HEK293 (cell line): Measurements from ENCODE around the gene RAB40C.

Experiments
- HOXA7 ChIP-seq: sonication (generic); formaldehyde crosslinking; IDR thresholded peaks from 2 replicates; pipeline ENCODE4 v1.8.1; 2022; ENCODE audit warnings: missing genetic modification reagents, borderline replicate concordance
- TCF7L2 ChIP-seq: IDR thresholded peaks from 2 replicates; pipeline ENCODE4 v1.6.1; 2011; ENCODE audit warnings: low read depth, mild to moderate bottlenecking, inconsistent platforms, low read length, moderate library complexity, borderline replicate concordance
- WT1 ChIP-seq: fragments of 450-650 bp; formaldehyde crosslinking; IDR thresholded peaks from 2 replicates; pipeline ENCODE4 v1.5.1; 2016; ENCODE audit warnings: missing biosample characterization, missing genetic modification characterization
- YY1 ChIP-seq: fragments of 450-650 bp; formaldehyde crosslinking; IDR thresholded peaks from 2 replicates; pipeline ENCODE4 v1.5.1; 2018; ENCODE audit warnings: missing biosample characterization, missing genetic modification characterization
- ZBTB21 ChIP-seq: fragments of 450-650 bp; formaldehyde crosslinking; IDR thresholded peaks from 2 replicates; pipeline ENCODE4 v1.5.1; 2017; ENCODE audit warnings: missing biosample characterization, missing genetic modification characterization
- ZNF394 ChIP-seq: fragments of 450-650 bp; formaldehyde crosslinking; IDR thresholded peaks from 2 replicates; pipeline ENCODE4 v1.5.1; 2016; ENCODE audit warnings: missing biosample characterization, missing genetic modification characterization, mild to moderate bottlenecking, moderate library complexity, borderline replicate concordance
- ZNF585B ChIP-seq: fragments of 450-650 bp; formaldehyde crosslinking; IDR thresholded peaks from 2 replicates; pipeline ENCODE4 v1.5.1; 2016; ENCODE audit warnings: missing biosample characterization, missing genetic modification characterization
- ZNF596 ChIP-seq: fragments of 450-650 bp; IDR thresholded peaks from 2 replicates; pipeline ENCODE4 v1.5.0; 2018; ENCODE audit warnings: missing biosample characterization, mild to moderate bottlenecking, missing genetic modification characterization, moderate library complexity
- ZNF623 ChIP-seq: fragments of 450-650 bp; formaldehyde crosslinking; IDR thresholded peaks from 2 replicates; pipeline ENCODE4 v1.5.1; 2016; ENCODE audit warnings: missing biosample characterization, missing genetic modification characterization
- ZNF768 ChIP-seq: fragments of 450-650 bp; formaldehyde crosslinking; IDR thresholded peaks from 2 replicates; pipeline ENCODE4 v1.5.1; 2018; ENCODE audit warnings: missing biosample characterization, mild to moderate bottlenecking, missing genetic modification characterization
- TF ChIP-seq, protein P1 (sequence below): fragments of 450-650 bp; formaldehyde crosslinking; IDR thresholded peaks from 2 replicates; pipeline ENCODE4 v1.5.1; 2016; ENCODE audit warnings: missing biosample characterization, missing genetic modification characterization
- TF ChIP-seq, protein P2 (sequence below): sonication (generic); formaldehyde crosslinking; IDR thresholded peaks from 2 replicates; pipeline ENCODE4 v1.8.1; 2022; ENCODE audit warnings: mild to moderate bottlenecking, moderate library complexity, missing genetic modification reagents
- TF ChIP-seq, protein P3 (sequence below): fragments of 450-650 bp; formaldehyde crosslinking; IDR thresholded peaks from 2 replicates; pipeline ENCODE4 v1.5.1; 2016; ENCODE audit warnings: missing biosample characterization, missing genetic modification characterization
- TF ChIP-seq, protein P4 (sequence below): fragments of 450-650 bp; formaldehyde crosslinking; IDR thresholded peaks from 2 replicates; pipeline ENCODE4 v1.5.1; 2016; ENCODE audit warnings: missing biosample characterization, missing genetic modification characterization

DNA sequence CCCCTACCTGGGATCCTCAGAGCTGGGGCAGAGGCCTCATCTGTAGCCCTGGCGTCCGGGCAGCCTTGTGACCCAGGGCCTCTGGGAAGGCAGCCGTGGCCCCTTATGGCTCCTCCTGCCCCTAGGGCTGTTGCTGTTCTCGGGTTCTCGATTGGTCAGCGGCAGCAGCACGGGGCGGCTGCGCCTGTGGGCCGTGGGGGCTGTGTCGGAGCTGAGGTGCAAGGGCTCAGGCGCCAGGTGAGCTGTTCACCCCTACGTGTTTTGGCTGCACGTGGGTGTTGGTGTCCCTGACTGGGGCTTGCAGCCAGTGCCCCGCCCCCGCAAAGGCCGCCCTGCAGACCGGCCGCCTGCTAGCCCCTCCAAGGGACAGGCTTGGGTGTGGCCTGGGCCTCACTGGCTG lies 72.2 kb downstream of the RAB40C start:
- TF ChIP-seq, protein P1, sequence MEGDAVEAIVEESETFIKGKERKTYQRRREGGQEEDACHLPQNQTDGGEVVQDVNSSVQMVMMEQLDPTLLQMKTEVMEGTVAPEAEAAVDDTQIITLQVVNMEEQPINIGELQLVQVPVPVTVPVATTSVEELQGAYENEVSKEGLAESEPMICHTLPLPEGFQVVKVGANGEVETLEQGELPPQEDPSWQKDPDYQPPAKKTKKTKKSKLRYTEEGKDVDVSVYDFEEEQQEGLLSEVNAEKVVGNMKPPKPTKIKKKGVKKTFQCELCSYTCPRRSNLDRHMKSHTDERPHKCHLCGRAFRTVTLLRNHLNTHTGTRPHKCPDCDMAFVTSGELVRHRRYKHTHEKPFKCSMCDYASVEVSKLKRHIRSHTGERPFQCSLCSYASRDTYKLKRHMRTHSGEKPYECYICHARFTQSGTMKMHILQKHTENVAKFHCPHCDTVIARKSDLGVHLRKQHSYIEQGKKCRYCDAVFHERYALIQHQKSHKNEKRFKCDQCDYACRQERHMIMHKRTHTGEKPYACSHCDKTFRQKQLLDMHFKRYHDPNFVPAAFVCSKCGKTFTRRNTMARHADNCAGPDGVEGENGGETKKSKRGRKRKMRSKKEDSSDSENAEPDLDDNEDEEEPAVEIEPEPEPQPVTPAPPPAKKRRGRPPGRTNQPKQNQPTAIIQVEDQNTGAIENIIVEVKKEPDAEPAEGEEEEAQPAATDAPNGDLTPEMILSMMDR, result no peak
- TF ChIP-seq, protein P2, sequence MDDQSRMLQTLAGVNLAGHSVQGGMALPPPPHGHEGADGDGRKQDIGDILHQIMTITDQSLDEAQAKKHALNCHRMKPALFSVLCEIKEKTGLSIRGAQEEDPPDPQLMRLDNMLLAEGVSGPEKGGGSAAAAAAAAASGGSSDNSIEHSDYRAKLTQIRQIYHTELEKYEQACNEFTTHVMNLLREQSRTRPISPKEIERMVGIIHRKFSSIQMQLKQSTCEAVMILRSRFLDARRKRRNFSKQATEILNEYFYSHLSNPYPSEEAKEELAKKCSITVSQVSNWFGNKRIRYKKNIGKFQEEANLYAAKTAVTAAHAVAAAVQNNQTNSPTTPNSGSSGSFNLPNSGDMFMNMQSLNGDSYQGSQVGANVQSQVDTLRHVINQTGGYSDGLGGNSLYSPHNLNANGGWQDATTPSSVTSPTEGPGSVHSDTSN (CRISPR knock-in tag), result no peak
- TF ChIP-seq HOXA7 (CRISPR knock-in tag), result no peak
- TF ChIP-seq ZBTB21 (tag by site-specific recombination), result no peak
- no peak for TF ChIP-seq ZNF585B (tag by site-specific recombination)
- TF ChIP-seq YY1 (tag by site-specific recombination), result no peak
- TF ChIP-seq, protein P3, sequence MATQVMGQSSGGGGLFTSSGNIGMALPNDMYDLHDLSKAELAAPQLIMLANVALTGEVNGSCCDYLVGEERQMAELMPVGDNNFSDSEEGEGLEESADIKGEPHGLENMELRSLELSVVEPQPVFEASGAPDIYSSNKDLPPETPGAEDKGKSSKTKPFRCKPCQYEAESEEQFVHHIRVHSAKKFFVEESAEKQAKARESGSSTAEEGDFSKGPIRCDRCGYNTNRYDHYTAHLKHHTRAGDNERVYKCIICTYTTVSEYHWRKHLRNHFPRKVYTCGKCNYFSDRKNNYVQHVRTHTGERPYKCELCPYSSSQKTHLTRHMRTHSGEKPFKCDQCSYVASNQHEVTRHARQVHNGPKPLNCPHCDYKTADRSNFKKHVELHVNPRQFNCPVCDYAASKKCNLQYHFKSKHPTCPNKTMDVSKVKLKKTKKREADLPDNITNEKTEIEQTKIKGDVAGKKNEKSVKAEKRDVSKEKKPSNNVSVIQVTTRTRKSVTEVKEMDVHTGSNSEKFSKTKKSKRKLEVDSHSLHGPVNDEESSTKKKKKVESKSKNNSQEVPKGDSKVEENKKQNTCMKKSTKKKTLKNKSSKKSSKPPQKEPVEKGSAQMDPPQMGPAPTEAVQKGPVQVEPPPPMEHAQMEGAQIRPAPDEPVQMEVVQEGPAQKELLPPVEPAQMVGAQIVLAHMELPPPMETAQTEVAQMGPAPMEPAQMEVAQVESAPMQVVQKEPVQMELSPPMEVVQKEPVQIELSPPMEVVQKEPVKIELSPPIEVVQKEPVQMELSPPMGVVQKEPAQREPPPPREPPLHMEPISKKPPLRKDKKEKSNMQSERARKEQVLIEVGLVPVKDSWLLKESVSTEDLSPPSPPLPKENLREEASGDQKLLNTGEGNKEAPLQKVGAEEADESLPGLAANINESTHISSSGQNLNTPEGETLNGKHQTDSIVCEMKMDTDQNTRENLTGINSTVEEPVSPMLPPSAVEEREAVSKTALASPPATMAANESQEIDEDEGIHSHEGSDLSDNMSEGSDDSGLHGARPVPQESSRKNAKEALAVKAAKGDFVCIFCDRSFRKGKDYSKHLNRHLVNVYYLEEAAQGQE (tag by site-specific recombination), result no peak
- no peak for TF ChIP-seq WT1
- TF ChIP-seq, protein P4, sequence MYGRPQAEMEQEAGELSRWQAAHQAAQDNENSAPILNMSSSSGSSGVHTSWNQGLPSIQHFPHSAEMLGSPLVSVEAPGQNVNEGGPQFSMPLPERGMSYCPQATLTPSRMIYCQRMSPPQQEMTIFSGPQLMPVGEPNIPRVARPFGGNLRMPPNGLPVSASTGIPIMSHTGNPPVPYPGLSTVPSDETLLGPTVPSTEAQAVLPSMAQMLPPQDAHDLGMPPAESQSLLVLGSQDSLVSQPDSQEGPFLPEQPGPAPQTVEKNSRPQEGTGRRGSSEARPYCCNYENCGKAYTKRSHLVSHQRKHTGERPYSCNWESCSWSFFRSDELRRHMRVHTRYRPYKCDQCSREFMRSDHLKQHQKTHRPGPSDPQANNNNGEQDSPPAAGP (tag by site-specific recombination), result no peak
- TF ChIP-seq ZNF596, result no peak
- no peak for TF ChIP-seq ZNF768
- TF ChIP-seq ZNF394 (tag by site-specific recombination), result no peak
- no peak for TF ChIP-seq TCF7L2
- TF ChIP-seq ZNF623 (tag by site-specific recombination), result no peak
